Measurements from ENCODE around the gene CXCL14. TPM values are rescaled to one million over a fixed set of nuclear protein-coding genes. Genes with fewer than 3 reads are reported as not detected.

Gene CXCL14
- total and polyA plus RNA-seq, 2 experiments from 2014 or later: 1.7 TPM; not detected in 1

GRCh38 chr5:135584918-135585317 lies 6.1 kb upstream of the CXCL14 start (continued):
- TF ChIP-seq REST (IDR thresholded peaks at IDR 0.05; ENCODE audit: unreplicated experiment) (no peak), NANOG (IDR thresholded peaks at IDR 0.05; ENCODE audit: borderline replicate concordance) (no peak), STAT1 (IDR thresholded peaks at IDR 0.05; ENCODE audit: unreplicated experiment) (no peak), ETS1 (IDR thresholded peaks at IDR 0.05) (no peak), ZNF331 (CRISPR knock-in tag; IDR thresholded peaks at IDR 0.05; ENCODE audit: low read depth) (no peak), CTCF (conservative IDR thresholded peaks at IDR 0.05; ENCODE audit: low read depth in 2 of 2) (no peak)

- H3K4me1 ChIP-seq (ENCODE audit: insufficient read depth): no peaks in the 10 kb centered on the region
- TF ChIP-seq ZNF331 (CRISPR knock-in tag; IDR thresholded peaks at IDR 0.05; ENCODE audit: low read depth) (no peak), POLR2AphosphoS5 (IDR thresholded peaks at IDR 0.05; ENCODE audit: low read depth) (no peak), ETS1 (IDR thresholded peaks at IDR 0.05) (no peak)
- H3K27me3 ChIP-seq (ENCODE audit: insufficient read depth): peaks cover 24% of the 10 kb centered on the region
- no peak overlapping the region for H3K27ac Mint-ChIP-seq
- no peaks in the 10 kb centered on the region for H3K36me3 Mint-ChIP-seq (ENCODE audit: low read depth)
- H3K4me1 Mint-ChIP-seq: peaks cover 5% of the 10 kb centered on the region; the same call in 2 of the 3 replicates
- no peak overlapping the region for H3K27ac ChIP-seq (ENCODE audit: low read depth)
- no peaks in the 10 kb centered on the region for H3K9me3 Mint-ChIP-seq
- no peaks in the 10 kb centered on the region for H3F3A ChIP-seq (replicated peaks; ENCODE audit: low read depth)
- DNase-seq (ENCODE audit: low spot score): no peak
- H4K20me1 ChIP-seq (replicated peaks; ENCODE audit: insufficient read depth): no peaks in the 10 kb centered on the region
- H3K27me3 Mint-ChIP-seq (ENCODE audit: insufficient read depth, low read depth, poor library complexity): peaks cover 17% of the 10 kb centered on the region
- H3K79me2 ChIP-seq (replicated peaks; ENCODE audit: insufficient read depth): no peaks in the 10 kb centered on the region
- H2AFZ ChIP-seq: no peak overlapping the region
- H3K9me2 ChIP-seq (ENCODE audit: insufficient read depth): no peaks in the 10 kb centered on the region
- ATAC-seq: no peak
- no peak overlapping the region for H3K4me3 Mint-ChIP-seq
- no peak overlapping the region for H3K4me3 ChIP-seq
- no peak overlapping the region for H3K4me2 ChIP-seq
- H3K36me3 ChIP-seq (ENCODE audit: insufficient read depth): no peaks in the 10 kb centered on the region
These were observed 5.5 kb upstream of the CXCL14 start for GRCh38 chr5:135584276-135584675.
